ENCODE measurements around the gene ARL15. TPM values are rescaled to one million over a fixed set of nuclear protein-coding genes. Genes with fewer than 3 reads are reported as not detected.

Gene ARL15
- total and polyA plus RNA-seq, 2 donors = 23.1 to 26.4 TPM

- H3K4me1 ChIP-seq (ENCODE audit: control insufficient read depth in 2 of 2, insufficient read depth in 2 of 2, low read length in 2 of 2) = no peaks in the 10 kb centered on the region
- WGBS = 97% methylated on average over 6 of the region's 6 CpGs
- H3K4me3 ChIP-seq (ENCODE audit: low read length in 2 of 2) = no peak overlapping the region
- no peaks in the 10 kb centered on the region for H3K27me3 ChIP-seq (ENCODE audit: control insufficient read depth in 2 of 2, insufficient read depth in 1 of 2, low read length in 1 of 2)
- no peaks in the 10 kb centered on the region for H3K36me3 ChIP-seq (ENCODE audit: control insufficient read depth in 2 of 2, insufficient read depth in 2 of 2, low read length in 1 of 2)
- H3K9me3 ChIP-seq (ENCODE audit: control insufficient read depth in 2 of 2, insufficient read depth in 1 of 2, low read length in 1 of 2) = no peaks in the 10 kb centered on the region
- DNase-seq (ENCODE audit: low read depth in 6 of 9, low spot score in 9 of 9) = no peak
- H3K27ac ChIP-seq (ENCODE audit: low read depth in 1 of 2, low read length in 1 of 2) = no peak overlapping the region
Observed at GRCh38 chr5:53927668-53928247, 382.6 kb downstream of the ARL15 start.

GRCh38 chr5:53926026-53926425, 384.3 kb downstream of the ARL15 start:
- Histone ChIP-seq H3K36me3 (ENCODE audit: control insufficient read depth in 2 of 2, insufficient read depth in 2 of 2, low read length in 1 of 2) (no peaks in the 10 kb centered on the region), H3K4me3 (ENCODE audit: low read length in 2 of 2) (no peak overlapping the region), H3K27ac (ENCODE audit: low read depth in 1 of 2, low read length in 1 of 2) (no peak overlapping the region), H3K27me3 (ENCODE audit: control insufficient read depth in 2 of 2, insufficient read depth in 1 of 2, low read length in 1 of 2) (no peaks in the 10 kb centered on the region), H3K9me3 (ENCODE audit: control insufficient read depth in 2 of 2, insufficient read depth in 1 of 2, low read length in 1 of 2) (no peaks in the 10 kb centered on the region), H3K4me1 (ENCODE audit: control insufficient read depth in 2 of 2, insufficient read depth in 2 of 2, low read length in 2 of 2) (no peaks in the 10 kb centered on the region)
- 96% methylated on average over 4 of the region's 4 CpGs for WGBS
- no peak for DNase-seq (ENCODE audit: low read depth in 6 of 9, low spot score in 9 of 9)

- H3K4me3 ChIP-seq (ENCODE audit: low read length in 2 of 2) = no peak overlapping the region
- H3K4me1 ChIP-seq (ENCODE audit: control insufficient read depth in 2 of 2, insufficient read depth in 2 of 2, low read length in 2 of 2) = no peaks in the 10 kb centered on the region
- H3K27me3 ChIP-seq (ENCODE audit: control insufficient read depth in 2 of 2, insufficient read depth in 1 of 2, low read length in 1 of 2) = no peaks in the 10 kb centered on the region
- 97% methylated on average over 2 of the region's 2 CpGs for WGBS
- no peak for DNase-seq (ENCODE audit: low read depth in 6 of 9, low spot score in 9 of 9)
- H3K36me3 ChIP-seq (ENCODE audit: control insufficient read depth in 2 of 2, insufficient read depth in 2 of 2, low read length in 1 of 2) = no peaks in the 10 kb centered on the region
- H3K9me3 ChIP-seq (ENCODE audit: control insufficient read depth in 2 of 2, insufficient read depth in 1 of 2, low read length in 1 of 2) = no peaks in the 10 kb centered on the region
- no peak overlapping the region for H3K27ac ChIP-seq (ENCODE audit: low read depth in 1 of 2, low read length in 1 of 2)
Observed at GRCh38 chr5:53924392-53924791, 386.0 kb downstream of the ARL15 start.

GRCh38 chr5:53923961-53924360, 386.4 kb downstream of the ARL15 start:
- no peaks in the 10 kb centered on the region for H3K4me1 ChIP-seq (ENCODE audit: control insufficient read depth in 2 of 2, insufficient read depth in 2 of 2, low read length in 2 of 2)
- DNase-seq (ENCODE audit: low read depth in 6 of 9, low spot score in 9 of 9) = no peak
- H3K4me3 ChIP-seq (ENCODE audit: low read length in 2 of 2) = no peak overlapping the region
- no peaks in the 10 kb centered on the region for H3K27me3 ChIP-seq (ENCODE audit: control insufficient read depth in 2 of 2, insufficient read depth in 1 of 2, low read length in 1 of 2)
- H3K9me3 ChIP-seq (ENCODE audit: control insufficient read depth in 2 of 2, insufficient read depth in 1 of 2, low read length in 1 of 2) = no peaks in the 10 kb centered on the region
- H3K36me3 ChIP-seq (ENCODE audit: control insufficient read depth in 2 of 2, insufficient read depth in 2 of 2, low read length in 1 of 2) = no peaks in the 10 kb centered on the region
- WGBS = 96% methylated on average over 6 of the region's 6 CpGs
- H3K27ac ChIP-seq (ENCODE audit: low read depth in 1 of 2, low read length in 1 of 2) = no peak overlapping the region

- Histone ChIP-seq H3K4me1 (ENCODE audit: control insufficient read depth in 2 of 2, insufficient read depth in 2 of 2, low read length in 2 of 2) (no peaks in the 10 kb centered on the region), H3K36me3 (ENCODE audit: control insufficient read depth in 2 of 2, insufficient read depth in 2 of 2, low read length in 1 of 2) (no peaks in the 10 kb centered on the region), H3K27me3 (ENCODE audit: control insufficient read depth in 2 of 2, insufficient read depth in 1 of 2, low read length in 1 of 2) (no peaks in the 10 kb centered on the region), H3K9me3 (ENCODE audit: control insufficient read depth in 2 of 2, insufficient read depth in 1 of 2, low read length in 1 of 2) (no peaks in the 10 kb centered on the region), H3K4me3 (ENCODE audit: low read length in 2 of 2) (no peak overlapping the region), H3K27ac (ENCODE audit: low read depth in 1 of 2, low read length in 1 of 2) (no peak overlapping the region)
- 95% methylated on average over 8 of the region's 8 CpGs for WGBS
- DNase-seq (ENCODE audit: low read depth in 6 of 9, low spot score in 9 of 9) = no peak
Observed at GRCh38 chr5:53922508-53923498, 387.6 kb downstream of the ARL15 start.

- 97% methylated on average over 3 of the region's 3 CpGs for WGBS
- Histone ChIP-seq H3K36me3 (ENCODE audit: control insufficient read depth in 2 of 2, insufficient read depth in 2 of 2, low read length in 1 of 2) (no peaks in the 10 kb centered on the region), H3K4me1 (ENCODE audit: control insufficient read depth in 2 of 2, insufficient read depth in 2 of 2, low read length in 2 of 2) (no peaks in the 10 kb centered on the region), H3K27ac (ENCODE audit: low read depth in 1 of 2, low read length in 1 of 2) (no peak overlapping the region), H3K9me3 (ENCODE audit: control insufficient read depth in 2 of 2, insufficient read depth in 1 of 2, low read length in 1 of 2) (no peaks in the 10 kb centered on the region), H3K27me3 (ENCODE audit: control insufficient read depth in 2 of 2, insufficient read depth in 1 of 2, low read length in 1 of 2) (no peaks in the 10 kb centered on the region), H3K4me3 (ENCODE audit: low read length in 2 of 2) (no peak overlapping the region)
- no peak for DNase-seq (ENCODE audit: low read depth in 6 of 9, low spot score in 9 of 9)
Observed at GRCh38 chr5:53917826-53918225, 392.5 kb downstream of the ARL15 start.

- H3K9me3 ChIP-seq (ENCODE audit: control insufficient read depth in 2 of 2, insufficient read depth in 1 of 2, low read length in 1 of 2) = no peaks in the 10 kb centered on the region
- H3K4me1 ChIP-seq (ENCODE audit: control insufficient read depth in 2 of 2, insufficient read depth in 2 of 2, low read length in 2 of 2) = no peaks in the 10 kb centered on the region
- H3K27ac ChIP-seq (ENCODE audit: low read depth in 1 of 2, low read length in 1 of 2) = no peak overlapping the region
- DNase-seq (ENCODE audit: low read depth in 6 of 9, low spot score in 9 of 9) = no peak
- no peaks in the 10 kb centered on the region for H3K27me3 ChIP-seq (ENCODE audit: control insufficient read depth in 2 of 2, insufficient read depth in 1 of 2, low read length in 1 of 2)
- no peak overlapping the region for H3K4me3 ChIP-seq (ENCODE audit: low read length in 2 of 2)
- no peaks in the 10 kb centered on the region for H3K36me3 ChIP-seq (ENCODE audit: control insufficient read depth in 2 of 2, insufficient read depth in 2 of 2, low read length in 1 of 2)
Observed at GRCh38 chr5:53917095-53917494, 393.3 kb downstream of the ARL15 start.

GRCh38 chr5:53915120-53915519, 395.3 kb downstream of the ARL15 start:
- no peaks in the 10 kb centered on the region for H3K9me3 ChIP-seq (ENCODE audit: control insufficient read depth in 2 of 2, insufficient read depth in 1 of 2, low read length in 1 of 2)

GRCh38 chr5:53913941-53914340, 396.4 kb downstream of the ARL15 start:
- H3K9me3 ChIP-seq (ENCODE audit: control insufficient read depth in 2 of 2, insufficient read depth in 1 of 2, low read length in 1 of 2) = no peaks in the 10 kb centered on the region
- no peak overlapping the region for H3K4me3 ChIP-seq (ENCODE audit: low read length in 2 of 2)
- no peak for DNase-seq (ENCODE audit: low read depth in 6 of 9, low spot score in 9 of 9)
- no peaks in the 10 kb centered on the region for H3K4me1 ChIP-seq (ENCODE audit: control insufficient read depth in 2 of 2, insufficient read depth in 2 of 2, low read length in 2 of 2)
- WGBS = 76% methylated on average over 1 of the region's 1 CpG
- H3K36me3 ChIP-seq (ENCODE audit: control insufficient read depth in 2 of 2, insufficient read depth in 2 of 2, low read length in 1 of 2) = no peaks in the 10 kb centered on the region
- H3K27ac ChIP-seq (ENCODE audit: low read depth in 1 of 2, low read length in 1 of 2) = no peak overlapping the region
- H3K27me3 ChIP-seq (ENCODE audit: control insufficient read depth in 2 of 2, insufficient read depth in 1 of 2, low read length in 1 of 2) = no peaks in the 10 kb centered on the region

More at GRCh38 chr5:53915120-53915519, 395.3 kb downstream of the ARL15 start:
- Histone ChIP-seq H3K27me3 (ENCODE audit: control insufficient read depth in 2 of 2, insufficient read depth in 1 of 2, low read length in 1 of 2) (no peaks in the 10 kb centered on the region), H3K4me1 (ENCODE audit: control insufficient read depth in 2 of 2, insufficient read depth in 2 of 2, low read length in 2 of 2) (no peaks in the 10 kb centered on the region), H3K36me3 (ENCODE audit: control insufficient read depth in 2 of 2, insufficient read depth in 2 of 2, low read length in 1 of 2) (no peaks in the 10 kb centered on the region), H3K27ac (ENCODE audit: low read depth in 1 of 2, low read length in 1 of 2) (no peak overlapping the region), H3K4me3 (ENCODE audit: low read length in 2 of 2) (no peak overlapping the region)
- DNase-seq (ENCODE audit: low read depth in 6 of 9, low spot score in 9 of 9) = no peak
- 97% methylated on average over 1 of the region's 1 CpG for WGBS

Data from thymus (tissue), 11 donors.